Activated CD8-positive, alpha-beta T cell treated with anti-CD3 and anti-CD28 coated beads, Interleukin-2, amount 10 ng/mL, durations not matched to agents 7 days and 5 days (primary cell): Measurements from ENCODE around the gene NCBP1. TPM values are rescaled to one million over a fixed set of nuclear protein-coding genes. Genes with fewer than 3 reads are reported as not detected.
A peak's percentile ranks its signal among the peaks of the same experiment; 100 is the strongest.
"Not testable (repeated sequence)": the region's sequence is repeated elsewhere in the genome, so short reads cannot be mapped to it uniquely, and the experiment has no call there.

ENCODE experiments used
- ATAC-seq: fragments of 150-1000 bp; cut with Tn5 transposase; one replicate; pipeline ENCODE4 v1.10.0; 2021; ENCODE audit warnings: moderate library complexity
- CTCF ChIA-PET: fragments of 350-600 bp; sonication (Branson Sonifier 250); formaldehyde crosslinking; loops from one replicate; lab custom pipeline; 2021; ENCODE audit warnings: antibody characterized with exemption; lab: Charles Lee
- POLR2A ChIA-PET: fragments of 350-600 bp; sonication (Branson Sonifier 250); formaldehyde crosslinking; loops from one replicate; lab custom pipeline; 2021; ENCODE audit warnings: antibody characterized with exemption; lab: Charles Lee
- DNase-seq: peaks from one replicate; pipeline ENCODE4 v3.0.0-alpha.2; 2020
- H3K27ac Mint-ChIP-seq: one replicate; pipeline ENCODE4 v1.8.0; 2021; ENCODE audit warnings: mild to moderate bottlenecking, mixed read lengths
- H3K27me3 Mint-ChIP-seq: one replicate; pipeline ENCODE4 v1.8.0; 2021; ENCODE audit warnings: low read depth, mixed read lengths
- H3K36me3 Mint-ChIP-seq: one replicate; pipeline ENCODE4 v1.8.0; 2021; ENCODE audit warnings: low read depth, mixed read lengths
- H3K4me1 Mint-ChIP-seq: one replicate; pipeline ENCODE4 v1.8.0; 2021; ENCODE audit warnings: low read depth, mixed read lengths
- H3K4me3 Mint-ChIP-seq: one replicate; pipeline ENCODE4 v1.8.0; 2021; ENCODE audit warnings: mild to moderate bottlenecking, mixed read lengths
- H3K9me3 Mint-ChIP-seq: one replicate; pipeline ENCODE4 v1.8.0; 2022; ENCODE audit warnings: mixed read lengths; ENCODE audit not compliant: insufficient read depth
- total RNA-seq, 2 experiments: library from RNA; stranded (reverse); gene quantifications; one replicate each; pipeline ENCODE4 v1.2.3, GENCODE V29; 2021

Gene NCBP1
- total RNA-seq, 2 experiments from 2014 or later: 45.1 to 45.9 TPM

- Mint-ChIP-seq H3K4me3 (no peak overlapping the region), H3K4me1 (peaks cover 53% of the 10 kb centered on the region), H3K36me3 (peaks cover 10% of the 10 kb centered on the region), H3K27ac (no peak overlapping the region), H3K27me3 (peaks cover 10% of the 10 kb centered on the region), H3K9me3 (no peaks in the 10 kb centered on the region)
- DNase-seq (no peak), ATAC-seq (no peak)
- ChIA-PET CTCF (interaction anchor here (2.4 to 3.0 kb wide), 2 partner anchors 83 to 202 kb away, joined by 6 to 14 read pairs; no protein-coding TSS in a partner anchor), POLR2A (interaction anchor here (1.1 kb wide), 1 partner anchor 65 kb away, joined by 3 read pairs; the partner anchor contains the start of genes NCBP1 and TSTD2)
These were observed 65.2 kb downstream of the NCBP1 start for GRCh38 chr9:97698865-97699264.

DNA sequence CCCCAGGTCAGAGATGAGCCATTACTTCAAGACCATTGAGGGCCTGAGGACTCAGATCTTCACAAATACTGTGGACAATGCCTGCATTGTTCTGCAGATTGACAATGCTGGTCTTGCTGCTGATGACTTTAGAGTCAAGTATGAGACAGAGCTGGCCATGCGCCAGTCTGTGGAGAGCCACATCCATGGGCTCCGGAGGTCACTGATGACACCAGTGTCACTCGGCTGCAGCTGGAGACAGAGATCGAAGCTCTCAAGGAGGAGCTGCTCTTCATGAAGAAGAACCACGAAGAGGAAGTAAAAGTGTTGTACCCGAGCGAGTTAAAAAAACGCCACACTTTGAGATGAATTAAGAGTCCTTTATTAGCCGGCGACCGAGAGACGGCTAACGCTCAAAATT lies 65.7 kb downstream of the NCBP1 start:
- H3K4me3 Mint-ChIP-seq, H3K9me3 Mint-ChIP-seq, DNase-seq, H3K27ac Mint-ChIP-seq, H3K36me3 Mint-ChIP-seq, ATAC-seq: not testable (repeated sequence)
- POLR2A ChIA-PET: interaction anchor here (1.1 kb wide), 1 partner anchor 66 kb away, joined by 3 read pairs; the partner anchor contains the start of genes NCBP1 and TSTD2
- H3K4me1 Mint-ChIP-seq: peaks cover 53% of the 10 kb centered on the region
- H3K27me3 Mint-ChIP-seq: peaks cover 10% of the 10 kb centered on the region
- CTCF ChIA-PET: interaction anchor here (0.7 to 3.0 kb wide), 3 partner anchors 84 to 202 kb away, joined by 3 to 14 read pairs (median 6); no protein-coding TSS in a partner anchor

DNA sequence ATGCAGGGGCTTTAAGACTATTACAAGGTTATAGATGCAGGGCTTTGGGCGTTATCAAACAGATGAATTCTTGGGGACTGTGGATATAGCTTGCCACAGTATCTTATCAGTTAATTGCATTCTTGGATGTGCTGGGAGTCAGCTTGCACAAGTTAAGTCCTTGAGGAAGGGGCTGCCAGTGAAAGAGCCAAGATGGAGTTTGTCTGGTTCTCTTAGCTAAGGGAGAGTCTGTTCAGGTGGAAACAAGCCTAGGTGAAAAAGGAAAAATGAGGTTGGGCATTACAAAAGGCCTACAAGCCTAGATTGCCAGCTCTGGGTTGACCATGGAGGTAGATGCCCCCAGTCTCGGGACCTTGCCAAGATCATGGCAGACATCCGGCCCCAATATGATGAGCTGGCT lies 66.2 kb downstream of the NCBP1 start:
- H3K9me3 Mint-ChIP-seq, H3K36me3 Mint-ChIP-seq, DNase-seq, POLR2A ChIA-PET, H3K4me3 Mint-ChIP-seq, ATAC-seq, H3K27ac Mint-ChIP-seq: not testable (repeated sequence)
- Mint-ChIP-seq H3K27me3 (peaks cover 10% of the 10 kb centered on the region), H3K4me1 (peaks cover 52% of the 10 kb centered on the region)
- CTCF ChIA-PET: interaction anchor here (0.7 kb wide), 1 partner anchor 202 kb away, joined by 3 read pairs; no protein-coding TSS in a partner anchor

DNA sequence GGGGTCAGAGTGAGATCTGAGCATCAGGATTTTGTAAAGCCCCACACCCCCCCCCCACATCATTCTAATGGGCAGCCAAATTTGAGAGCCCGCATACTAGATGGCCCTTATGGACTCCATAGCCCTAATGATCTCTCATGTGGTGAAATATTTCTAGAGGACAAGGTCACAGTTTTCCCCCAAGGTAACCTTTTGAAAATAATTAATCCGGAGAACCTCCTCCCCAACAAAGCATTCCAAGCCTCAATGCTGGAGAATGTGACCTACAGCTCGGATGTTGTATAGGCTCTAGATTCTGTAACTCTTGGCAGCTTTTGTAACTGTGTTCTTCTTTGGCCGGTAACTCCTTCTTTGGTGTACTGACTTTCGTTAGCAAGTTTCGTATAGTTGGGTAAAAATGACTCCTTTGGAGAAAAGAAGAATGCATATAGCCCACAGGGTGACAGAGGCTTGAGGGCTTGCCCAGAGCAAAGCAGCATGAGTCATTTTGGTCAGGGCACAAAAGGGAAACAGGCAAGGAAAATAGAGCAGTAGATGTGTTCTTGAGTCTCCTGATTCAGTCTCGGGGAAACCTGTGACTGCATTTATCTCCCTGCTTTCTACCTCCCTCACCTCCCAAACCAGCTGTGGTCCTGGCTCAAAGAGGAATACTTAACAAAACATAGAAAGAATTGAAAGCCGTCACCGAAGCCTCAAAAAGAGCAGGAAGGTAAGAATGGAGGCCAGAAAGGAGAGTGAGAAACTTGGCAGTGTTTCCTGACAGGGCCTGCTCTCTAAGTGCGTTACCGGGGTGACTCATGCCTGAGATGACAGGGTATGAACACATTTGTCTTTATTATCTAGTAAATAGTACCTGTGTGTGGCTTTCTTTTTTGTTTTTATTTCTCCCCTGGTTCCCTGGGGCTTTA lies 70.1 kb downstream of the NCBP1 start:
- no peak for DNase-seq
- H3K4me1 Mint-ChIP-seq: peaks cover 36% of the 10 kb centered on the region
- ATAC-seq: peak; percentile 51
- no peak overlapping the region for H3K4me3 Mint-ChIP-seq
- ChIA-PET CTCF (no interaction called here), POLR2A (interaction anchor here (0.6 kb wide), 1 partner anchor 1826 kb away, joined by 3 read pairs; no protein-coding TSS in a partner anchor)
- no peaks in the 10 kb centered on the region for H3K36me3 Mint-ChIP-seq
- peak overlapping the region; percentile 62 for H3K27ac Mint-ChIP-seq
- H3K27me3 Mint-ChIP-seq: peaks cover 36% of the 10 kb centered on the region
- H3K9me3 Mint-ChIP-seq: no peaks in the 10 kb centered on the region

- POLR2A ChIA-PET: interaction anchor here (2.7 kb wide), 1 partner anchor 7 kb away, joined by 12 read pairs; the partner anchor contains the start of gene XPA
These were observed 70.7 kb downstream of the NCBP1 start for GRCh38 chr9:97704345-97704677.

GRCh38 chr9:97704851-97705250 lies 71.2 kb downstream of the NCBP1 start:
- ATAC-seq (no peak), DNase-seq (no peak)
- H3K27me3 Mint-ChIP-seq: peaks cover 39% of the 10 kb centered on the region
- ChIA-PET POLR2A (interaction anchor here (2.7 kb wide), 1 partner anchor 8 kb away, joined by 12 read pairs; the partner anchor contains the start of gene XPA), CTCF (interaction anchor here (1.2 to 2.2 kb wide), 4 partner anchors 186 to 250 kb away, joined by 4 to 12 read pairs (median 4); no protein-coding TSS in a partner anchor)
- no peaks in the 10 kb centered on the region for H3K9me3 Mint-ChIP-seq
- no peak overlapping the region for H3K4me3 Mint-ChIP-seq
- no peaks in the 10 kb centered on the region for H3K36me3 Mint-ChIP-seq
- no peak overlapping the region for H3K27ac Mint-ChIP-seq
- H3K4me1 Mint-ChIP-seq: peaks cover 27% of the 10 kb centered on the region

More at GRCh38 chr9:97704345-97704677, 70.7 kb downstream of the NCBP1 start:
- Mint-ChIP-seq H3K4me1 (peaks cover 32% of the 10 kb centered on the region), H3K36me3 (no peaks in the 10 kb centered on the region), H3K9me3 (no peaks in the 10 kb centered on the region), H3K27ac (no peak overlapping the region), H3K4me3 (no peak overlapping the region), H3K27me3 (peaks cover 39% of the 10 kb centered on the region)
- ATAC-seq (no peak), DNase-seq (no peak)
- CTCF ChIA-PET: interaction anchor here (1.2 to 1.6 kb wide), 2 partner anchors 198 to 250 kb away, joined by 4 to 5 read pairs; no protein-coding TSS in a partner anchor

DNA sequence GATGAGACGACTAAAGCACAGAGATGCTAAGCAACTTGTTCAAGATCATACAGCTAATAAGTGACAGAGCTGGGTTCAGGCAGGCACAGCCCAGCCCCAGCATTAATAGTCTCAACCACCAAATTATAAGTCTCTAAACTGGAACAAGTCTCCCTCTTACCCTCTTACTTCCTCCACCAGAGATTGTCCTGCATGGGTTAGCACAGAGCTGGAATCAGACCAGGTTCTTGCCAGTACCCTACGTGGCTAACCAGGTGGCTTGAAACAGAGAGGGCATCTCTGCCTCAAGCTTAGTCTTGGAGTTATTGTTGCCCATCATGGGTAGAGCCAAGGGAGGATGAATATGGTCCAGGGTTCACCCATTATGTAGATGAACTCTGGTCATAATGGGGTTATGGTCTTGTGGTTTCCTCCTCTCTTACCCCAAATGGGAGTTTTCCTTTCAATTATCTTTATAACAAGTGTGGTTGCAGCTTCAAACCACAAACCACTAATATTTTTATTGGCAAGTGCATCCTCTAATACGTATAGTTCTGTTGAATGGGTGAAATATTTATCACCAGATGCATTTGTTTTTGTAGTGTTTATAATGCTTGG lies 71.8 kb downstream of the NCBP1 start:
- ATAC-seq (no peak), DNase-seq (no peak)
- Mint-ChIP-seq H3K27me3 (peaks cover 40% of the 10 kb centered on the region), H3K27ac (no peak overlapping the region), H3K36me3 (no peaks in the 10 kb centered on the region), H3K4me3 (no peak overlapping the region), H3K9me3 (no peaks in the 10 kb centered on the region), H3K4me1 (peaks cover 26% of the 10 kb centered on the region)
- ChIA-PET POLR2A (interaction anchor here (2.7 kb wide), 1 partner anchor 8 kb away, joined by 12 read pairs; the partner anchor contains the start of gene XPA), CTCF (interaction anchor here (0.8 to 2.2 kb wide), 6 partner anchors 12 to 256 kb away, joined by 3 to 12 read pairs (median 4); no protein-coding TSS in a partner anchor)

- Mint-ChIP-seq H3K4me1 (peaks cover 34% of the 10 kb centered on the region), H3K36me3 (no peaks in the 10 kb centered on the region), H3K27me3 (peaks cover 36% of the 10 kb centered on the region), H3K27ac (no peak overlapping the region), H3K4me3 (no peak overlapping the region), H3K9me3 (no peaks in the 10 kb centered on the region)
- ATAC-seq: no peak
- DNase-seq: no peak
- POLR2A ChIA-PET: interaction anchor here (2.7 kb wide), 1 partner anchor 9 kb away, joined by 12 read pairs; the partner anchor contains the start of gene XPA
- CTCF ChIA-PET: interaction anchor here (0.8 to 2.2 kb wide), 4 partner anchors 12 to 256 kb away, joined by 3 to 12 read pairs (median 4); no protein-coding TSS in a partner anchor
These were observed 72.6 kb downstream of the NCBP1 start for GRCh38 chr9:97706246-97706645.

- Mint-ChIP-seq H3K4me1 (peaks cover 35% of the 10 kb centered on the region), H3K4me3 (peak overlapping the region; percentile 40), H3K27ac (no peak overlapping the region), H3K27me3 (peaks cover 44% of the 10 kb centered on the region), H3K9me3 (no peaks in the 10 kb centered on the region), H3K36me3 (no peaks in the 10 kb centered on the region)
- peak; percentile 69 for DNase-seq
- CTCF ChIA-PET: no interaction called here
- POLR2A ChIA-PET: no interaction called here
- ATAC-seq: peak; percentile 85
These were observed 77.0 kb downstream of the NCBP1 start for GRCh38 chr9:97710356-97711222.

DNA sequence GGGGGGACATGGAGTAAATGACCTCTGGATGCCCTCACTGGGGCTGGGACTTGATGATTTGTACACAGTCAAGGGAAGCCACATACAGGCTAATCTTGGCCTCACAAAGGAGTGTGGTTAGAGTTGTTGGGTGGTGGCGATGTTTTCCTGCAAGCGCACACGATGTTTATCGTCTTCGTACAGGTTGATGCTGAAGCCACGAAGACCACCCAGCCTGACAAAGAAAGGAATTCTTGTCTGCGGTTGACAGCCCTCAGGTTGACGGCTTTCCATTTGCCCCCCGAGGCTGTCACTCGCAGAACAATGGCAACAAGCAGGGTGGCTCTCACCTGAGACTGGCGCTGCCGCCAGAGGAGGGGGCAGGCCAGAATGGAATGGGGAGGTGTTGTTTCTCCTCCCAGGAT lies 77.6 kb downstream of the NCBP1 start:
- Mint-ChIP-seq H3K36me3 (no peaks in the 10 kb centered on the region), H3K4me1 (peaks cover 29% of the 10 kb centered on the region), H3K4me3 (peak overlapping the region; percentile 40), H3K27ac (no peak overlapping the region), H3K9me3 (no peaks in the 10 kb centered on the region), H3K27me3 (peaks cover 40% of the 10 kb centered on the region)
- peak; percentile 59 for ATAC-seq
- DNase-seq: peak; percentile 29
- CTCF ChIA-PET: no interaction called here
- POLR2A ChIA-PET: no interaction called here
